ENCODE measurements around the gene ARHGAP23. TPM values are rescaled to one million over a fixed set of nuclear protein-coding genes. Genes with fewer than 3 reads are reported as not detected.
"Not testable (repeated sequence)": the region's sequence is repeated elsewhere in the genome, so short reads cannot be mapped to it uniquely, and the experiment has no call there.

Gene ARHGAP23
- total RNA-seq, 2 donors from 2014 or later, result 9.4 to 18.0 TPM

- Mint-ChIP-seq H3K4me3 (no peak overlapping the region), H3K27me3 (ENCODE audit: insufficient read depth) (no peaks in the 10 kb centered on the region), H3K36me3 (ENCODE audit: low read depth) (no peaks in the 10 kb centered on the region), H3K4me1 (no peaks in the 10 kb centered on the region), H3K27ac (no peak overlapping the region), H3K9me3 (no peaks in the 10 kb centered on the region)
- Histone ChIP-seq H3K27ac (ENCODE audit: low read depth, low read length) (no peak overlapping the region), H3K36me3 (ENCODE audit: control insufficient read depth, insufficient read depth, low read length) (no peaks in the 10 kb centered on the region), H3K27me3 (ENCODE audit: control insufficient read depth, insufficient read depth, low read length, poor library complexity, severe bottlenecking) (no peaks in the 10 kb centered on the region), H3K9me3 (ENCODE audit: control insufficient read depth, low read length) (no peaks in the 10 kb centered on the region), H3K4me1 (ENCODE audit: control insufficient read depth, insufficient read depth, low read length) (no peaks in the 10 kb centered on the region), H3K4me3 (ENCODE audit: low read length) (no peak overlapping the region), H3K9ac (ENCODE audit: extremely low read depth, low read length, poor library complexity, severe bottlenecking) (no peak overlapping the region)
- TF ChIP-seq, protein P1, sequence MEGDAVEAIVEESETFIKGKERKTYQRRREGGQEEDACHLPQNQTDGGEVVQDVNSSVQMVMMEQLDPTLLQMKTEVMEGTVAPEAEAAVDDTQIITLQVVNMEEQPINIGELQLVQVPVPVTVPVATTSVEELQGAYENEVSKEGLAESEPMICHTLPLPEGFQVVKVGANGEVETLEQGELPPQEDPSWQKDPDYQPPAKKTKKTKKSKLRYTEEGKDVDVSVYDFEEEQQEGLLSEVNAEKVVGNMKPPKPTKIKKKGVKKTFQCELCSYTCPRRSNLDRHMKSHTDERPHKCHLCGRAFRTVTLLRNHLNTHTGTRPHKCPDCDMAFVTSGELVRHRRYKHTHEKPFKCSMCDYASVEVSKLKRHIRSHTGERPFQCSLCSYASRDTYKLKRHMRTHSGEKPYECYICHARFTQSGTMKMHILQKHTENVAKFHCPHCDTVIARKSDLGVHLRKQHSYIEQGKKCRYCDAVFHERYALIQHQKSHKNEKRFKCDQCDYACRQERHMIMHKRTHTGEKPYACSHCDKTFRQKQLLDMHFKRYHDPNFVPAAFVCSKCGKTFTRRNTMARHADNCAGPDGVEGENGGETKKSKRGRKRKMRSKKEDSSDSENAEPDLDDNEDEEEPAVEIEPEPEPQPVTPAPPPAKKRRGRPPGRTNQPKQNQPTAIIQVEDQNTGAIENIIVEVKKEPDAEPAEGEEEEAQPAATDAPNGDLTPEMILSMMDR (conservative IDR thresholded peaks at IDR 0.05), result no peak
- no peak for DNase-seq
- WGBS, 2 experiments (ENCODE audit: insufficient coverage in 1 of 2, insufficient read length in 1 of 2), result 81 to 86% methylated on average over 8 to 11 of the region's 11 CpGs
Observed at GRCh38 chr17:38436386-38436785, 8.1 kb downstream of the ARHGAP23 start.

GRCh38 chr17:38437313-38437712 lies 9.0 kb downstream of the ARHGAP23 start:
- not testable (repeated sequence) for H3K36me3 Mint-ChIP-seq (ENCODE audit: low read depth); H3K9ac ChIP-seq (ENCODE audit: extremely low read depth, low read length, poor library complexity, severe bottlenecking); DNase-seq; H3K27ac ChIP-seq (ENCODE audit: low read depth, low read length); H3K4me3 ChIP-seq (ENCODE audit: low read length); H3K4me1 Mint-ChIP-seq; H3K36me3 ChIP-seq (ENCODE audit: control insufficient read depth, insufficient read depth, low read length); H3K4me1 ChIP-seq (ENCODE audit: control insufficient read depth, insufficient read depth, low read length); H3K27ac Mint-ChIP-seq; H3K27me3 Mint-ChIP-seq (ENCODE audit: insufficient read depth); H3K27me3 ChIP-seq (ENCODE audit: control insufficient read depth, insufficient read depth, low read length, poor library complexity, severe bottlenecking); H3K9me3 ChIP-seq (ENCODE audit: control insufficient read depth, low read length); H3K4me3 Mint-ChIP-seq; H3K9me3 Mint-ChIP-seq
- 84 to 100% methylated on average over 1 of the region's 1 CpG for WGBS, 2 experiments (ENCODE audit: insufficient coverage in 1 of 2, insufficient read length in 1 of 2)

DNA sequence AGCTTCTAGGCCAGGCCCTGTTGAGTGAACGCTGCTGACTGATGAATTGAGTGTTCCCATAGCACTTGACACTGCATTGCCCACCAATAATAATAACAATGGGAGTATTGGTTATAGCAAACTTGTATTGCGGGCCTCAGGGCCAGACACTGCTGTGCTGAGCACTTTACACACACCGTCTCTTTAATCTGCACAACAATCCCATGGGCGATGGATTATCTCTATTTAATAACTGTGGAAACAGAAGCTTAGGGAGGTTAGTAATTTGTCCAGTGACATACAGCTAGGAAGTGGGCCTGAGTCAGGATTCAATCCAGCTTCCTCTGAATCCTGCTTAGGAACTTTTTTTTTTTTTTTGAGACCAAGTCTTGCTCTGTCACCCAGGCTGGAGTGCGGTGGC lies 11.2 kb downstream of the ARHGAP23 start:
- TF ChIP-seq, protein P1 (conservative IDR thresholded peaks at IDR 0.05), result no peak
- Mint-ChIP-seq H3K9me3 (no peaks in the 10 kb centered on the region), H3K36me3 (ENCODE audit: low read depth) (no peaks in the 10 kb centered on the region), H3K27ac (no peak overlapping the region), H3K4me1 (no peaks in the 10 kb centered on the region), H3K4me3 (no peak overlapping the region), H3K27me3 (ENCODE audit: insufficient read depth) (peaks cover 6% of the 10 kb centered on the region)
- 85 to 100% methylated on average over 3 to 5 of the region's 5 CpGs for WGBS, 2 experiments (ENCODE audit: insufficient coverage in 1 of 2, insufficient read length in 1 of 2)
- H3K4me3 ChIP-seq (ENCODE audit: low read length), result no peak overlapping the region
- no peak overlapping the region for H3K27ac ChIP-seq (ENCODE audit: low read depth, low read length)
- H3K9ac ChIP-seq (ENCODE audit: extremely low read depth, low read length, poor library complexity, severe bottlenecking), result no peak overlapping the region
- no peaks in the 10 kb centered on the region for H3K4me1 ChIP-seq (ENCODE audit: control insufficient read depth, insufficient read depth, low read length)
- H3K27me3 ChIP-seq (ENCODE audit: control insufficient read depth, insufficient read depth, low read length, poor library complexity, severe bottlenecking), result no peaks in the 10 kb centered on the region
- no peaks in the 10 kb centered on the region for H3K9me3 ChIP-seq (ENCODE audit: control insufficient read depth, low read length)
- DNase-seq, result no peak
- H3K36me3 ChIP-seq (ENCODE audit: control insufficient read depth, insufficient read depth, low read length), result no peaks in the 10 kb centered on the region

Measured in endodermal cell (in vitro differentiated cells).